Endothelial cell of umbilical vein (primary cell): Measurements from ENCODE around the gene ZMYND11. TPM values are rescaled to one million over a fixed set of nuclear protein-coding genes. Genes with fewer than 3 reads are reported as not detected.

Experiments used
- BruUV-seq: library from RNA; stranded (reverse); fragments of 400-500 nt; replicated peaks from 2 replicates; lab custom pipeline; 2021; lab: Mats Ljungman, UMichigan
- CTCF ChIA-PET: fragments of 300-600, 350-600 bp; sonication (Branson Sonifier 250); formaldehyde crosslinking; loops from one replicate; lab custom pipeline; 2021; ENCODE audit warnings: antibody characterized with exemption, inconsistent platforms; lab: Charles Lee
- POLR2A ChIA-PET: fragments of 300-600, 350-600 bp; sonication (Branson Sonifier 250); formaldehyde crosslinking; loops from one replicate; lab custom pipeline; 2021; ENCODE audit warnings: antibody characterized with exemption, inconsistent platforms; lab: Charles Lee
- DNase-seq: peaks from one replicate; pipeline ENCODE4 v3.0.0-alpha.2; 2011; ENCODE audit warnings: low read depth, low spot score
- FAIRE-seq: peaks from 2 replicates; lab custom pipeline; 2011; peaks lifted over from hg19 to GRCh38; lab: Jason Lieb, UNC
- H2AFZ ChIP-seq: 2 replicates; pipeline ENCODE4 v1.6.0; 2012; ENCODE audit warnings: low read depth, low read length, control low read depth, inconsistent platforms
- H3K27ac ChIP-seq: 2 replicates; pipeline ENCODE4 v1.5.1; 2011; ENCODE audit warnings: low read depth, mild to moderate bottlenecking, control low read depth, low read length, moderate library complexity; ENCODE audit not compliant: insufficient read depth
- H3K27me3 ChIP-seq, 2 experiments: 2 replicates each; pipeline versions ENCODE4 v1.6.0 to v1.6.1; 2011; ENCODE audit warnings: low read length in 2 of 2, mixed read lengths in 1 of 2; ENCODE audit not compliant: control insufficient read depth in 2 of 2, insufficient read depth in 2 of 2
- H3K36me3 ChIP-seq, 2 experiments: 2 replicates in 1 of 2; 3 replicates in 1 of 2; pipeline ENCODE4 v1.5.1; 2011; ENCODE audit warnings: low read length in 2 of 2, mild to moderate bottlenecking in 1 of 2, moderate library complexity in 1 of 2; ENCODE audit not compliant: control insufficient read depth in 2 of 2, insufficient read depth in 2 of 2; ENCODE audit errors: extremely low read depth in 1 of 2
- H3K4me1 ChIP-seq: 3 replicates; pipeline ENCODE4 v1.5.1; 2011; ENCODE audit warnings: mild to moderate bottlenecking, low read length; ENCODE audit not compliant: control insufficient read depth, insufficient read depth; ENCODE audit errors: extremely low read depth
- H3K4me2 ChIP-seq: 2 replicates; pipeline ENCODE4 v1.6.1; 2011; ENCODE audit warnings: low read length, control low read depth, mixed read lengths; ENCODE audit not compliant: insufficient read depth
- H3K4me3 ChIP-seq, 3 experiments: fragments of 200-600 bp in 1 of 3; sonication (generic), shearing (Covaris generic) in 1 of 3; replicated peaks in 1 of 3; 2 replicates each; pipeline ENCODE4 v1.5.1; 2011 to 2016; ENCODE audit warnings: control low read depth in 3 of 3, low read length in 3 of 3, mild to moderate bottlenecking in 2 of 3, inconsistent platforms in 1 of 3, low read depth in 1 of 3, moderate library complexity in 1 of 3; ENCODE audit not compliant: insufficient read depth in 1 of 3
- H3K79me2 ChIP-seq: 2 replicates; pipeline ENCODE4 v1.6.0; 2012; ENCODE audit warnings: low read length, inconsistent platforms; ENCODE audit not compliant: control insufficient read depth, insufficient read depth
- H3K9ac ChIP-seq: replicated peaks from 2 replicates; pipeline ENCODE3; 2011; ENCODE audit warnings: low read length, control low read depth; ENCODE audit not compliant: insufficient read depth; ENCODE audit errors: extremely low read depth
- H3K9me1 ChIP-seq: replicated peaks from 3 replicates; pipeline ENCODE4 v1.6.0; 2011; ENCODE audit warnings: mild to moderate bottlenecking, low read length; ENCODE audit not compliant: control insufficient read depth, insufficient read depth; ENCODE audit errors: extremely low read depth
- H3K9me3 ChIP-seq: replicated peaks from 2 replicates; pipeline ENCODE4 v1.5.1; 2012; ENCODE audit warnings: low read length, inconsistent platforms; ENCODE audit not compliant: control insufficient read depth, insufficient read depth
- H4K20me1 ChIP-seq: replicated peaks from 2 replicates; pipeline ENCODE3; 2011; ENCODE audit warnings: mild to moderate bottlenecking, low read length; ENCODE audit not compliant: control insufficient read depth, insufficient read depth; ENCODE audit errors: extremely low read depth
- FOS ChIP-seq: IDR thresholded peaks from 2 replicates; pipeline ENCODE4 v1.6.1; 2011; ENCODE audit warnings: mild to moderate bottlenecking, low read length, moderate library complexity, borderline replicate concordance; ENCODE audit not compliant: insufficient read depth
- GATA2 ChIP-seq: IDR thresholded peaks from 2 replicates; pipeline ENCODE4 v1.7.0; 2011; ENCODE audit warnings: low read depth, mild to moderate bottlenecking, moderate library complexity, mixed read lengths, low read length; ENCODE audit not compliant: insufficient read length, insufficient read depth
- MYC ChIP-seq: IDR thresholded peaks from one replicate; pipeline ENCODE4 v1.6.1; 2011; ENCODE audit warnings: mild to moderate bottlenecking, low read depth, low read length
- dilution Hi-C: fragments of 300-500 bp; cut with MboI; formaldehyde crosslinking; loops from one replicate; pipeline ENCODE4 v1.15.0; 2019; ENCODE audit warnings: low sequenced_read_pairs; ENCODE audit not compliant: extremely low pct_ligation_motif_present
- intact Hi-C: fragments of 100-400 bp; cut with micrococcal nuclease; formaldehyde crosslinking; loops from one replicate; pipeline ENCODE4 v1.10.0; 2022
- polyA plus RNA-seq, 4 experiments: library from polyadenylated mRNA; depleted of rRNA in 3 of 4; stranded (reverse) in 3 of 4; unstranded in 1 of 4; fragments of >200 nt; gene quantifications; 2 replicates each; pipeline versions ENCODE4 v1.2.1 to v1.2.3, GENCODE V29; 2011 to 2012; ENCODE audit warnings: missing spikeins in 1 of 4
- total RNA-seq: library from RNA; stranded (reverse); gene quantifications from 2 replicates; pipeline ENCODE4 v1.2.3, GENCODE V29; 2021

Gene ZMYND11
- total and polyA plus RNA-seq, 2 donors (not counting 3 experiments of a cell fraction or from before 2014, with no cell fraction given) = 17.0 to 56.0 TPM

- H3K9me3 ChIP-seq = no peaks in the 10 kb centered on the region
- no peaks in the 10 kb centered on the region for H3K79me2 ChIP-seq
- dilution Hi-C loops = no loop called here
- no peak overlapping the region for H3K9ac ChIP-seq
- no peak for DNase-seq
- POLR2A ChIA-PET = no interaction called here
- no peaks in the 10 kb centered on the region for H3K9me1 ChIP-seq
- no peak overlapping the region for H3K27ac ChIP-seq
- no peak for FAIRE-seq
- no peaks in the 10 kb centered on the region for H4K20me1 ChIP-seq
- H3K36me3 ChIP-seq = no peaks in the 10 kb centered on the region
- no peak for TF ChIP-seq FOS
- H3K4me1 ChIP-seq = no peaks in the 10 kb centered on the region
- BruUV-seq = no TSS peak
- intact Hi-C loops = no loop called here
- H3K27me3 ChIP-seq = no peaks in the 10 kb centered on the region
- H3K4me2 ChIP-seq = no peak overlapping the region
- CTCF ChIA-PET = no interaction called here
- no peak overlapping the region for H3K4me3 ChIP-seq
- H2AFZ ChIP-seq = no peak overlapping the region
Observed at GRCh38 chr10:283916-284356, 148.7 kb downstream of the ZMYND11 start.

GRCh38 chr10:285216-285615 is 150.0 kb downstream of the ZMYND11 start:
- no peak for FAIRE-seq
- H4K20me1 ChIP-seq = no peaks in the 10 kb centered on the region
- no peak overlapping the region for H2AFZ ChIP-seq
- TF ChIP-seq MYC (no peak), GATA2 (no peak)
- no peaks in the 10 kb centered on the region for H3K27me3 ChIP-seq
- H3K9me3 ChIP-seq = no peaks in the 10 kb centered on the region
- no TSS peak for BruUV-seq
- dilution Hi-C loops = no loop called here
- no peaks in the 10 kb centered on the region for H3K4me1 ChIP-seq
- H3K79me2 ChIP-seq = no peaks in the 10 kb centered on the region
- ChIA-PET CTCF (no interaction called here), POLR2A (no interaction called here)
- DNase-seq = no peak
- no peak overlapping the region for H3K27ac ChIP-seq
- H3K9ac ChIP-seq = no peak overlapping the region
- no peak overlapping the region for H3K4me2 ChIP-seq
- no peak overlapping the region for H3K4me3 ChIP-seq
- intact Hi-C loops = no loop called here
- H3K9me1 ChIP-seq = no peaks in the 10 kb centered on the region
- no peaks in the 10 kb centered on the region for H3K36me3 ChIP-seq
